Memory B cell (primary cell): ENCODE measurements around the gene RBFOX1.

Experiments
- ATAC-seq: fragments of 150-1000 bp; cut with Tn5 transposase; 2 replicates; pipeline ENCODE4 v1.10.0; 2021; ENCODE audit warnings: low read depth, mild to moderate bottlenecking, moderate library complexity
- DNase-seq, 2 donors: peaks; one replicate each; pipeline ENCODE4 v3.0.0; 2022; ENCODE audit warnings: low spot score in 2 of 2
- H3K27ac Mint-ChIP-seq: one replicate; pipeline ENCODE4 v1.8.0; 2022; ENCODE audit warnings: mild to moderate bottlenecking, moderate library complexity, mixed read lengths
- H3K27me3 Mint-ChIP-seq: one replicate; pipeline ENCODE4 v1.8.0; 2022; ENCODE audit warnings: mixed read lengths
- H3K36me3 Mint-ChIP-seq: one replicate; pipeline ENCODE4 v1.8.0; 2022; ENCODE audit warnings: mild to moderate bottlenecking, mixed read lengths
- H3K4me1 Mint-ChIP-seq: one replicate; pipeline ENCODE4 v1.8.0; 2022; ENCODE audit warnings: mixed read lengths
- H3K4me3 Mint-ChIP-seq: one replicate; pipeline ENCODE4 v1.8.0; 2022; ENCODE audit warnings: mild to moderate bottlenecking, moderate library complexity, mixed read lengths
- H3K9me3 Mint-ChIP-seq: one replicate; pipeline ENCODE4 v1.8.0; 2022; ENCODE audit warnings: mixed read lengths

The RBFOX1 gene

DNA sequence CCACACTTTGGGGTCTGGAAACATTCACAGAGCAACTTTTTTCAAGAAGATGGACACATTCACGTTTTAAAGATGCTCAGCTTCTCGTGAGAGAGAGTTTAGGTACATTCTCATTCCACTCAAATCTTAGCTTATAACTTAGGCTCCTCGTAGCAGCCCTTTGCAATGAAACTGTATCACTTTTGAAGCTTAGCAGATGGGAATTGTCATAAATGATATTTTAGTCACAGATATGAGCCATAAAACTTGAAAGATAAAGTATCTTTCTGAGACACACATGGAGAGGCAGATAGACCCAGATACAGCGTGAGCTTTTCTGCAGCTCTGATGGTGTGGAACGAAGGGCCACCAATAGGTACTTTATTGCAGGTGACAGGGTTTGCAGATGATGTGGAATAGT is 41.1 kb downstream of the RBFOX1 start:
- Mint-ChIP-seq H3K27ac (no peak overlapping the region), H3K4me3 (no peak overlapping the region), H3K36me3 (no peaks in the 10 kb centered on the region), H3K27me3 (no peaks in the 10 kb centered on the region), H3K9me3 (peaks cover 7% of the 10 kb centered on the region), H3K4me1 (no peaks in the 10 kb centered on the region)
- ATAC-seq (no peak), DNase-seq (no peak)

GRCh38 chr16:7374614-7375174 is 42.0 kb downstream of the RBFOX1 start:
- ATAC-seq, result no peak
- H3K4me3 Mint-ChIP-seq, result no peak overlapping the region
- H3K9me3 Mint-ChIP-seq, result peaks cover 6% of the 10 kb centered on the region
- no peak for DNase-seq
- H3K36me3 Mint-ChIP-seq, result no peaks in the 10 kb centered on the region
- no peak overlapping the region for H3K27ac Mint-ChIP-seq
- H3K27me3 Mint-ChIP-seq, result no peaks in the 10 kb centered on the region
- no peaks in the 10 kb centered on the region for H3K4me1 Mint-ChIP-seq

GRCh38 chr16:7376227-7376626 is 43.6 kb downstream of the RBFOX1 start:
- no peak overlapping the region for H3K27ac Mint-ChIP-seq
- no peak overlapping the region for H3K4me3 Mint-ChIP-seq
- ATAC-seq (no peak), DNase-seq (no peak)
- no peaks in the 10 kb centered on the region for H3K36me3 Mint-ChIP-seq
- H3K27me3 Mint-ChIP-seq, result no peaks in the 10 kb centered on the region
- no peaks in the 10 kb centered on the region for H3K4me1 Mint-ChIP-seq
- peaks cover 6% of the 10 kb centered on the region for H3K9me3 Mint-ChIP-seq

DNA sequence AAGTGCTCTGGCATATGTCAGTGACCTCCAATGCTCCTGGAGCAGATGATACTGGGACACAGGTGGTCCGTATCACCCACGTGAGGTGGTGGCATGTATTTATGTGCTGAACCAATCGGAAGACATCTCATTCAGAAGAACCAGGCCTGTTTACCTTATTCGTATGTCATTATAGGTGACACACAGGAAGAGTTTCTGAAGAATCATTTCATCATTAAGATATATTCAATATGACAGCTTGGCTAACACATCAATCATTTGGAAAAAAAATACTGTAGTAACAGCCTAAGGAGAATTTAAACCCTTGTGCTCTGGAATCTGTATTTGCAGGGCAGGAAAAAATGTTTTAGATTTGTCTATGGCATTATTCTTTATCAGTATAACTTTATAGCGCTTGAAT is 44.6 kb downstream of the RBFOX1 start:
- DNase-seq (no peak), ATAC-seq (no peak)
- H3K9me3 Mint-ChIP-seq, result peaks cover 6% of the 10 kb centered on the region
- H3K36me3 Mint-ChIP-seq, result no peaks in the 10 kb centered on the region
- H3K27ac Mint-ChIP-seq, result no peak overlapping the region
- H3K4me3 Mint-ChIP-seq, result no peak overlapping the region
- H3K27me3 Mint-ChIP-seq, result no peaks in the 10 kb centered on the region
- no peaks in the 10 kb centered on the region for H3K4me1 Mint-ChIP-seq

DNA sequence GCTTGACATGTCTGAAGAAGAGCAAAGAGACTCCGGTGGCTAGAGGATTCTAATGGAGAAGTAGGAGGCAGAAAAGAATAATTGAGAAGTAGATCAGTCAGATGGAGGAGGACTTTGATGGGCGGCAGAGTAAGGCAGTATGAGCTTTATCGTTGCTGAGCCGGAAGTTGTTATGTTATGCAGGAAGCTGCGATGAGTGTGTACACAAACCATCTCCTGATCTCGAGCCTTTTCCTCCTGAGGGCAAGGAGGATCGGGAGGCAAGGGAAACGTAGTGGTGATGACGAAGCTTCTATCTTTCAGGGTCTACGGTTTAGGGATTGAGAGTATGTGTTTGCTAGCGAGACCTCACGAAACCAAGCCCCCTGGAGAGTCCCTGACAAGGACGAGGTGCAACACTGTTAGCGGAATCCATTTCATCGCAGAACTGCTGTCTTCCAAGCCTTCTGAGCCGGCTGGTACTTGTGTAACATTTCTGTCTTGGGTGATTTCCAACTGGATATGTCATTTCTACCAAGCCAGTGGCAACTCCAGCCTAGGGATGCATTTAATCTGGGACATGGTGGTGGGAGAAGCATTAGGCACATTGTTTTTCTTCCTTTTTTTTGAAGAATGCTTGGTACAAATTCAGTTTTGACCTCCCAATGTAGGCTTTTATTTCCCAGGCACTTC is 45.5 kb downstream of the RBFOX1 start:
- Mint-ChIP-seq H3K27me3 (no peaks in the 10 kb centered on the region), H3K9me3 (peaks cover 4% of the 10 kb centered on the region), H3K36me3 (no peaks in the 10 kb centered on the region), H3K4me1 (no peaks in the 10 kb centered on the region), H3K27ac (no peak overlapping the region), H3K4me3 (no peak overlapping the region)
- no peak for ATAC-seq
- DNase-seq, result no peak

GRCh38 chr16:7380441-7380840 is 47.8 kb downstream of the RBFOX1 start:
- Mint-ChIP-seq H3K27ac (no peak overlapping the region), H3K36me3 (no peaks in the 10 kb centered on the region), H3K9me3 (peaks cover 13% of the 10 kb centered on the region), H3K27me3 (no peaks in the 10 kb centered on the region), H3K4me3 (no peak overlapping the region), H3K4me1 (no peaks in the 10 kb centered on the region)
- ATAC-seq (no peak), DNase-seq (no peak)

DNA sequence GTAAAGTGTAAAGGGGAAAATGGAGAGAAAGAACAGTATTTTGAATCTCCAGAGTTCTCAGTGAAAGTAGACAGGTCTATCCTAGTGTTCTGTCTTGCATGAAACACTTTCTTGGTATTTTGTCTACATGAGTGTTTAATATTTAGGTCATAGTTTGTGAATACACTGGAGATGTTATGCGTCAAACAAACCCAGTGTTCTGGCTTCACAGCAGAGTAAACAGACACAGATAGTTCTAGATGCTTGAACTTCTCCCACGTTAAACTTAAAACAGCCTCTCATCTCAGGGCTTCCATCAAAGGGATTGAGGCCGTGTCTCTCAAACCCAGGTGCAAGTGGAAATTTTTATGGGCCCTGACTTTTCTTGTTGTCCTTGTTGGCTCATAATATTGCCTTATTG is 48.3 kb downstream of the RBFOX1 start:
- ATAC-seq, result no peak
- Mint-ChIP-seq H3K27me3 (no peaks in the 10 kb centered on the region), H3K36me3 (no peaks in the 10 kb centered on the region), H3K9me3 (peaks cover 13% of the 10 kb centered on the region), H3K4me3 (no peak overlapping the region), H3K4me1 (no peaks in the 10 kb centered on the region), H3K27ac (no peak overlapping the region)
- DNase-seq, result no peak

DNA sequence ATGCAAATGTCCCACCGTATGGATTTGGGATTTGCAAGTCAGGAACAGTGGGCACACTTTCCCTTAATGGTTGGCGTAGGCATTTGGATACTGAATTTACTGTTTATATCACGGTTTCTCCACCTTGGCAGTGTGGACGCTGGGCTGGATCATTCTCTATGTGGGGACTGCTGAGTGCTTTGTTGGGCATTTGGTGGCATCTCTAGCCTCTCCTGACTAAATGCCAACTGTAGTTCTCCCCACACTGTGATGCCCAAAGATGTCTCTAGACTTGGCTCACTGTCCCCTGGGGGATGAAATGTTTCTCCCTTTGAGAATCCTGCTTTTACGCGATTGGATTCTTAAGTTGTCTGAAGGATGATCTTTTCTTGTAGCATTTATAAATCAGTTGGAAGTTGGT is 49.0 kb downstream of the RBFOX1 start:
- ATAC-seq, result no peak
- Mint-ChIP-seq H3K4me1 (no peaks in the 10 kb centered on the region), H3K9me3 (peaks cover 13% of the 10 kb centered on the region)

DNA sequence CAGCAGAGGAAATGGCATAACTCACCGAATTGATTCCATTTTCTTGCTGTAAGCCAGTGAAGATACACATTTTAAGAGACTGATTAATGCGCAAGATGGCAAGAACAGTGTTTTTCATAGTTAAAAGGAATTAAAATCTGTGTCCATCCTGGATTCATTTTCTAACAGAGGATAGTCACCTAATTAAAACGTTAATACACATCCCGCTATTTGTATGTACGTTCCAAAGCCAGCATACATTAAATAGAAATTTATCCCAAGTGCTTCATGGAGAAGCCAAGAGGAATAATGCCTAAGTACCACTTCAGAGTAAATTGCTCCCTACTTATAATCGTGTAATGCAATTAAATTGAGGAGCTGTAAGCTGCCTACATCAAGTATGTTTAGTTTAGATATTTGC is 49.9 kb downstream of the RBFOX1 start:
- ATAC-seq (no peak), DNase-seq (no peak)
- Mint-ChIP-seq H3K4me3 (no peak overlapping the region), H3K27ac (no peak overlapping the region), H3K9me3 (peaks cover 13% of the 10 kb centered on the region), H3K36me3 (no peaks in the 10 kb centered on the region), H3K27me3 (no peaks in the 10 kb centered on the region), H3K4me1 (no peaks in the 10 kb centered on the region)

More for the DNA sequence above, 49.0 kb downstream of the RBFOX1 start:
- H3K4me3 Mint-ChIP-seq, result no peak overlapping the region
- H3K27ac Mint-ChIP-seq, result no peak overlapping the region
- no peaks in the 10 kb centered on the region for H3K36me3 Mint-ChIP-seq
- DNase-seq, result no peak
- H3K27me3 Mint-ChIP-seq, result no peaks in the 10 kb centered on the region

DNA sequence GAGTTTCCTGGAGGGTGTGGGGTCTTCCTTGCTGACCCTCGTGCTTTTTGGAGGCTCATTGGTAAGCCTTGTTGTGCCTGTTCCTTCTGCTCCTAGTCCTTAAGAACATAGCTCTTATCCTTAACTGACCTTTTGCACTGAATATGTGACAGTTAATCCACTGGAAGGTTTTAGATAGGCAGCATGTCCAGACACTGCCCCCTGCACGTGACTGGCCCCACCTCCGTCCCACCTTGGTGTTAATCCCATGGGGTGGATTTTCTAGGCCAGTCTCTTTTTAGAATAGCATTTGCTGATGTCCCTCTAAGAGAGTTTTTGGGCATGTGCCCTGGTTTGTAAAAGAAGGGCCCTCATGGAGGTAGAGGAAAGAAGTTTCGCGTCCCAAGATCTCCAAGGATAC is 58.3 kb downstream of the RBFOX1 start:
- peaks cover 7% of the 10 kb centered on the region for H3K9me3 Mint-ChIP-seq
- H3K4me1 Mint-ChIP-seq, result no peaks in the 10 kb centered on the region
- H3K36me3 Mint-ChIP-seq, result no peaks in the 10 kb centered on the region
- ATAC-seq, result no peak
- DNase-seq, result no peak
- H3K27me3 Mint-ChIP-seq, result no peaks in the 10 kb centered on the region
- H3K4me3 Mint-ChIP-seq, result no peak overlapping the region
- no peak overlapping the region for H3K27ac Mint-ChIP-seq

DNA sequence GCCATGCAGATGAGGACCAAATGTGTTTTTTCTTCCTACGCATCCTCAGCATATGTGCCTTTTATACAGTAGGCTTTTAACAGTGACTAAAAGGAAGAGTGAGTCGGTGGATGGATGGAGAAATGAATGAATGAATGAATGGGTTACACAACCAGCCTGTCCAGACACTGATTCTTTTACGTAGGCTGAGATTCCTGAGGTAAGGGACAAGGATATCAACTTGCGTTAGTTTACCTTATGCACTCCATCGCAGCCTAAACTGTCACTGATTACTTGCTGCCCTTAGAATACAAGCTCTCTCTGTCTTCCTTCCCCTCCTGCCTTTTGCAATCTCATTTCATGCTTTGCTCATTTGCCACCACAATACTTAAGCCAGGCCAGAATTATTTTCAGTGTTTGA is 59.0 kb downstream of the RBFOX1 start:
- no peak overlapping the region for H3K4me3 Mint-ChIP-seq
- no peaks in the 10 kb centered on the region for H3K4me1 Mint-ChIP-seq
- no peaks in the 10 kb centered on the region for H3K36me3 Mint-ChIP-seq
- no peaks in the 10 kb centered on the region for H3K27me3 Mint-ChIP-seq
- H3K9me3 Mint-ChIP-seq, result peaks cover 7% of the 10 kb centered on the region
- no peak for DNase-seq
- H3K27ac Mint-ChIP-seq, result no peak overlapping the region
- no peak for ATAC-seq

DNA sequence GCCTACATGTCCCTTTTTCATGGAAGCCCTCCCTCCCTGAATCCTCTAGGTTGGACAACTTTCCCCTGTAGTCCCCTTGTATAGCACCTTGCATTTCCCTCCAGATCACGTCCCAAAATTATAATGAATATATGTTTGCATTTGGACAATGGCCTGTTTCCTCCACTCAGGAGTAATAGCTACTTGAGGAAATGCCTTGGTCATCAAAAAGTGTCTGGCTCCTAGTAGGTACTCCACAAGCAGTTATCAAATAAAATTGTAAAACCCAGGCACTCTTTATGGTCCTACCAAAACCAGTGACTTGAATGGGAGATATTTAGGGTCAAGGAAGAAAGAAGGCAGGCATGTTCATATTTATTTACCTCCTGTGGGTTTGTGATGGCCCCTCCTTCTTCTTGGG is 59.6 kb downstream of the RBFOX1 start:
- Mint-ChIP-seq H3K9me3 (peaks cover 7% of the 10 kb centered on the region), H3K4me1 (no peaks in the 10 kb centered on the region), H3K27ac (no peak overlapping the region), H3K36me3 (no peaks in the 10 kb centered on the region), H3K4me3 (no peak overlapping the region), H3K27me3 (no peaks in the 10 kb centered on the region)
- DNase-seq (no peak), ATAC-seq (no peak)

GRCh38 chr16:7393680-7394079 is 61.0 kb downstream of the RBFOX1 start:
- Mint-ChIP-seq H3K36me3 (no peaks in the 10 kb centered on the region), H3K27me3 (no peaks in the 10 kb centered on the region), H3K4me3 (no peak overlapping the region)

DNA sequence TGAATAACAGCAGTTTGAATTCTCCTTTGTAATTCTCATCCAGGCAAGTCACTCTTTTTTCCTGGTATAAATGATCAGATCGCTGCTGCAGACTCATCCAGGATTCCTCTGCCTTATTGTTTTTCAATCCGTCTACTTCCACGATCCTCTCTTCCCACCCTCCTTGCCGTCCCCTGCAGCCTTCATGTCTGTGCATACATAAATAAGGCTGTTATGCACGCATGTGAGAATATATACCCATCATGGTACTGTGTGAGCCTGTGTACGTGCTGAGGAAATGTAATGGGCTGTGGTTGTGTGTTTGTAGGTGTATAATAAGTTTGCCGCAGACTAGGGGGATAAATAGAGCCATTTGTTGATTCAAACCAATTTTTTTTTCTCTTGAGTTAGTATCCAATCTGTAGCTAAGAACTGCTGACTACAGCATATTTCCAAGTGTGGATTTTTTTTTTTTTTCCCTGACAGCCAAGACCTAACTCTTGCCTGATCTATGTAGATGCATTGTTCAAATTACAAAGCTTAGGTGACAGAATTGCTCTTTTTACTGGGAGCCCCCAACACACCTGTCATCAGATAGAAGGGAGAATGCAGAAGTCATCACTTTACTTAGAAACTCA is 62.2 kb downstream of the RBFOX1 start:
- Mint-ChIP-seq H3K27me3 (no peaks in the 10 kb centered on the region), H3K4me1 (no peaks in the 10 kb centered on the region), H3K27ac (no peak overlapping the region), H3K9me3 (peaks cover 5% of the 10 kb centered on the region), H3K36me3 (no peaks in the 10 kb centered on the region), H3K4me3 (no peak overlapping the region)
- ATAC-seq, result no peak
- no peak for DNase-seq

More at GRCh38 chr16:7393680-7394079, 61.0 kb downstream of the RBFOX1 start:
- ATAC-seq (no peak), DNase-seq (no peak)
- Mint-ChIP-seq H3K9me3 (peaks cover 7% of the 10 kb centered on the region), H3K27ac (no peak overlapping the region), H3K4me1 (no peaks in the 10 kb centered on the region)

DNA sequence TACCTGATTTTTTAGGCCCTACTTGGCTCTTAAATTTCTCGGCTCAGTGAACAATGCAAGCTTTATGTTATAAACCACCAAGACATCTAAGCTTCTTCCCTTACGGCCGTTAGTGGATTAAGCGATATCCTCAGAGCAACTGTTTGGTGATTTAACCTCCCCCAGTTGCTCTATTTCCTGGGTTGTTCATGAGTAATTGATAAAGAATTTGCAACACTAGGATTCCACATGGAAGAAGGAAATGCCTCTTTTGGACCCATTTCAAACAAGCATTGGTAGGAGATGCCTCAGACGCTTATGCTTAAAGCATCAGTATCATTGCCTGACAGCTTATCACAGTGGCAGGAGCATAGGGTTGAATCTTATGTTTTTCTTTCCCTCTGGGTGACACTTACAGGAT is 65.3 kb downstream of the RBFOX1 start:
- Mint-ChIP-seq H3K4me3 (no peak overlapping the region), H3K27ac (no peak overlapping the region), H3K4me1 (no peaks in the 10 kb centered on the region), H3K9me3 (peaks cover 1% of the 10 kb centered on the region), H3K36me3 (no peaks in the 10 kb centered on the region), H3K27me3 (no peaks in the 10 kb centered on the region)
- DNase-seq (no peak), ATAC-seq (no peak)
